ENCODE data around the gene OTUB2. TPM values are rescaled to one million over a fixed set of nuclear protein-coding genes. Genes with fewer than 3 reads are reported as not detected.
A peak's percentile ranks its signal among the peaks of the same experiment; 100 is the strongest.

The OTUB2 gene
- total and polyA plus RNA-seq, 8 donors = 0.45 to 4.1 (median 0.63) TPM; not detected in 2

GRCh38 chr14:94001016-94001415, 25.1 kb upstream of the OTUB2 start:
- Histone ChIP-seq H3K27me3 (peaks cover 0 to 35% (median 9%) of the 10 kb centered on the region in 3 donors), H3K9me3 (no peaks in the 10 kb centered on the region), H3K4me3 (no peak overlapping the region), H3K36me3 (no peaks in the 10 kb centered on the region), H3K27ac (no peak overlapping the region), H3K4me1 (peaks cover 0 to 22% (median 8%) of the 10 kb centered on the region in 4 donors)
- TF ChIP-seq CTCF (IDR thresholded peaks at IDR 0.05) (no peak), POLR2AphosphoS5 (IDR thresholded peaks at IDR 0.05) (no peak)
- 64 to 81% (median 73%) methylated on average over 11 to 13 of the region's 13 CpGs for WGBS, 5 donors
- no peak for DNase-seq
- intact Hi-C loops (cut with DNase I; ENCODE audit: low total_unique reads) = loop anchor here (5.0 kb wide), 1 partner anchor 64 kb away; no protein-coding TSS in a partner anchor

GRCh38 chr14:94001501-94002396, 24.4 kb upstream of the OTUB2 start:
- Histone ChIP-seq H3K4me1 (peaks cover 0 to 16% (median 8%) of the 10 kb centered on the region in 4 donors), H3K4me3 (no peak overlapping the region), H3K27me3 (peaks cover 0 to 28% (median 6%) of the 10 kb centered on the region in 3 donors), H3K27ac (no peak overlapping the region), H3K9me3 (no peaks in the 10 kb centered on the region), H3K36me3 (no peaks in the 10 kb centered on the region)
- TF ChIP-seq CTCF (IDR thresholded peaks at IDR 0.05) = peak in 5 of 7 experiments; percentile 77 to 98 (median 94)
- no peak for TF ChIP-seq EP300 (IDR thresholded peaks at IDR 0.05)
- peak in 2 of 3 donors; percentile 6 to 44 for TF ChIP-seq POLR2AphosphoS5 (IDR thresholded peaks at IDR 0.05)
- TF ChIP-seq POLR2A (IDR thresholded peaks at IDR 0.05) = no peak
- intact Hi-C loops (cut with DNase I; ENCODE audit: low total_unique reads) = loop anchor here (5.0 kb wide), 1 partner anchor 64 kb away; no protein-coding TSS in a partner anchor
- peak; percentile 55 to 89 for DNase-seq
- WGBS, 5 donors = 43 to 58% (median 45%) methylated on average over 20 to 26 of the region's 26 CpGs

- Histone ChIP-seq H3K9me3 (no peaks in the 10 kb centered on the region), H3K27me3 (peaks cover 0 to 26% (median 4%) of the 10 kb centered on the region in 3 donors), H3K4me1 (peaks cover 0 to 11% (median 8%) of the 10 kb centered on the region in 4 donors), H3K36me3 (no peaks in the 10 kb centered on the region), H3K4me3 (no peak overlapping the region), H3K27ac (no peak overlapping the region)
- DNase-seq = no peak
- 70 to 94% (median 80%) methylated on average over 3 to 4 of the region's 4 CpGs for WGBS, 5 donors
- no peak for TF ChIP-seq POLR2AphosphoS5 (IDR thresholded peaks at IDR 0.05)
- no peak for TF ChIP-seq EP300 (IDR thresholded peaks at IDR 0.05)
- TF ChIP-seq CTCF (IDR thresholded peaks at IDR 0.05) = no peak
- TF ChIP-seq POLR2A (IDR thresholded peaks at IDR 0.05) = no peak
- intact Hi-C loops (cut with DNase I; ENCODE audit: low total_unique reads) = loop anchor here (5.0 kb wide), 1 partner anchor 66 kb away; no protein-coding TSS in a partner anchor
Measured at GRCh38 chr14:94003397-94003796, 22.7 kb upstream of the OTUB2 start.

- H3K4me1 ChIP-seq = peaks cover 0 to 11% (median 8%) of the 10 kb centered on the region in 4 donors
- H3K9me3 ChIP-seq = no peaks in the 10 kb centered on the region
- 65 to 74% (median 70%) methylated on average over 8 of the region's 8 CpGs for WGBS, 5 donors
- H3K27ac ChIP-seq = no peak overlapping the region
- H3K36me3 ChIP-seq = no peaks in the 10 kb centered on the region
- H3K4me3 ChIP-seq = no peak overlapping the region
- TF ChIP-seq POLR2A (IDR thresholded peaks at IDR 0.05) = no peak
- no peak for TF ChIP-seq POLR2AphosphoS5 (IDR thresholded peaks at IDR 0.05)
- TF ChIP-seq EP300 (IDR thresholded peaks at IDR 0.05) = no peak
- no peak for TF ChIP-seq CTCF (IDR thresholded peaks at IDR 0.05)
- peaks cover 0 to 26% (median 4%) of the 10 kb centered on the region in 3 donors for H3K27me3 ChIP-seq
- DNase-seq = no peak
- intact Hi-C loops (cut with DNase I; ENCODE audit: low total_unique reads) = loop anchor here (5.0 kb wide), 1 partner anchor 67 kb away; no protein-coding TSS in a partner anchor
Measured at GRCh38 chr14:94004015-94004414, 22.1 kb upstream of the OTUB2 start.
